A549 treated with GW870086 at 1 μM for 4 hours (cell line): ENCODE data around the gene ALG13. TPM values are rescaled to one million over a fixed set of nuclear protein-coding genes. Genes with fewer than 3 reads are reported as not detected.

ENCODE experiments used
- total RNA-seq: library from RNA; stranded (reverse); fragments of 200-300 nt; extraction: Qiagen RNA extraction; gene quantifications from 5 replicates; pipeline ENCODE4 v1.2.3, GENCODE V29; 2022; ENCODE audit warnings: low read depth

Gene ALG13
- total RNA-seq = 54.2 to 60.9 TPM (median 58.2 TPM) in 5 replicates

GRCh38 chrX:111680988-111681779 lies at the start of gene ALG13:
TSS of gene ALG13 (plus strand) at chrX:111681170. CDS start at chrX:111681219, 49 bp downstream.

Other genes starting within 250 kb of the ALG13 start
- not detected in 5 replicates for gene SERTM2, start 169.5 kb upstream of the ALG13 start, total RNA-seq
- not detected in 5 replicates for gene TRPC5OS, start 195.0 kb downstream of the ALG13 start, total RNA-seq